Progenitor cell of endocrine pancreas (in vitro differentiated cells): Measurements from ENCODE around the gene MANSC4. TPM values are rescaled to one million over a fixed set of nuclear protein-coding genes. Genes with fewer than 3 reads are reported as not detected.

Experiments
- DNase-seq: peaks from one replicate; pipeline ENCODE4 v3.0.0; 2021; ENCODE audit warnings: low spot score; ENCODE audit not compliant: unreplicated experiment
- H3K27ac Mint-ChIP-seq: 2 replicates; pipeline ENCODE4 v1.8.0; 2021; ENCODE audit warnings: mild to moderate bottlenecking, moderate library complexity, mixed read lengths
- H3K27me3 Mint-ChIP-seq: 2 replicates; pipeline ENCODE4 v1.8.0; 2021; ENCODE audit warnings: mixed read lengths
- H3K36me3 Mint-ChIP-seq: 2 replicates; pipeline ENCODE4 v1.8.0; 2022; ENCODE audit warnings: mixed read lengths; ENCODE audit not compliant: insufficient read depth
- H3K4me1 Mint-ChIP-seq: 2 replicates; pipeline ENCODE4 v1.8.0; 2021; ENCODE audit warnings: low read depth, mixed read lengths
- H3K4me3 Mint-ChIP-seq: 2 replicates; pipeline ENCODE4 v1.8.0; 2021; ENCODE audit warnings: low read depth, mild to moderate bottlenecking, moderate library complexity, mixed read lengths
- H3K9me3 Mint-ChIP-seq: 2 replicates; pipeline ENCODE4 v1.8.0; 2021; ENCODE audit warnings: low read depth, mixed read lengths
- total RNA-seq: library from RNA; stranded (reverse); gene quantifications from 2 replicates; pipeline ENCODE4 v1.2.1, GENCODE V29; 2021
- TF ChIP-seq, protein P1 (sequence below): fragments of 200-600 bp; sonication (generic); IDR thresholded peaks from one replicate; pipeline ENCODE4 v1.5.0; 2021; ENCODE audit warnings: antibody characterized with exemption, mild to moderate bottlenecking; ENCODE audit not compliant: unreplicated experiment

The MANSC4 gene
- total RNA-seq, 1 donor from 2014 or later, result 1.1 TPM

DNA sequence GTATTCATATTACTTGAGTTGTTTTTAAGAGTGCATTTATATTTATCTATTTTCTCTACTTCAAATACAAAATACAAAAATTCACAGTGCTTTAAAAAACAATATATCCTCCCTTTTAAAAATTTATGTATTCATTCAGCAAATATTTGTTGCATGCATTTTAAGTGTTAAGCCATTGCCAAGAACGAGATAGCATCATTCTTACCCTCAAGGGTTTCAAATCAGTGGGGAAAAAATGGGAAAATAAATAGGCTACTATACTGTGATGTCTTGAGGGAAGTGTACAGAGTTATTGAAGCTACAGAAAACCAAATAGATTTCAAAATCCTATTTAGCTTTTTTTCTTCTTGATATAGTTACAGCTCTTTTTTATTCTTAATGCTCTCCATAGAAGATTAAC, 46.2 kb downstream of the MANSC4 start:
- Mint-ChIP-seq H3K4me3 (no peak overlapping the region), H3K36me3 (peaks cover 17% of the 10 kb centered on the region)
- TF ChIP-seq, protein P1, sequence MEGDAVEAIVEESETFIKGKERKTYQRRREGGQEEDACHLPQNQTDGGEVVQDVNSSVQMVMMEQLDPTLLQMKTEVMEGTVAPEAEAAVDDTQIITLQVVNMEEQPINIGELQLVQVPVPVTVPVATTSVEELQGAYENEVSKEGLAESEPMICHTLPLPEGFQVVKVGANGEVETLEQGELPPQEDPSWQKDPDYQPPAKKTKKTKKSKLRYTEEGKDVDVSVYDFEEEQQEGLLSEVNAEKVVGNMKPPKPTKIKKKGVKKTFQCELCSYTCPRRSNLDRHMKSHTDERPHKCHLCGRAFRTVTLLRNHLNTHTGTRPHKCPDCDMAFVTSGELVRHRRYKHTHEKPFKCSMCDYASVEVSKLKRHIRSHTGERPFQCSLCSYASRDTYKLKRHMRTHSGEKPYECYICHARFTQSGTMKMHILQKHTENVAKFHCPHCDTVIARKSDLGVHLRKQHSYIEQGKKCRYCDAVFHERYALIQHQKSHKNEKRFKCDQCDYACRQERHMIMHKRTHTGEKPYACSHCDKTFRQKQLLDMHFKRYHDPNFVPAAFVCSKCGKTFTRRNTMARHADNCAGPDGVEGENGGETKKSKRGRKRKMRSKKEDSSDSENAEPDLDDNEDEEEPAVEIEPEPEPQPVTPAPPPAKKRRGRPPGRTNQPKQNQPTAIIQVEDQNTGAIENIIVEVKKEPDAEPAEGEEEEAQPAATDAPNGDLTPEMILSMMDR, result no peak

DNA sequence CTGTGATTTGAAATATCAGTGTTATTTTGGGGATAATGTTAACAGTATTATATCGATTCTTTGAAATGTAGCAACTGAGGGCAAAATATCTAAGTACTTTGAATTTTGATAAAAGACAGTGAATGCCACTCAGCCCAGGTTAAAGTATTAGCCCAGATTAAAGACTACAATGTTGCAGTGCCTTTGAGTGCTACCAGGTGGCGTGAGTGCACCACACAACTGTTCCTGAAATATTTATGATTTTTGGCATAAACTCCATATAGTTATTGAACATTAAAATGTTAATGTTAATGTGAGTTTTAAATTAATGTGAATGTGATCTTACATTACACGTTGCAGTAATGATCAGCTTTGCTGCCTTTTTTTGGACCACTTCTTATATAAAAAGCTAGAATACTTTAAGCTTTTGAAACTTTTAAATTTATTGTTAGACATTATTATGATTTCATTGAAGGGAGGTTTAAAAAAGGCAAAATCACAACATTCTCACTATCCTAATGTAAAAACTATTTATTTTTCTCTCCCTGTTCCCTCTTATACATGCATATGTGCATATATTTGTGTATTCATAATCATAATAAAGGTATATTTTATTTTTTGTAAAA, 46.9 kb downstream of the MANSC4 start:
- DNase-seq, result no peak
- H3K4me3 Mint-ChIP-seq, result no peak overlapping the region
- no peaks in the 10 kb centered on the region for H3K27me3 Mint-ChIP-seq
- TF ChIP-seq, protein P1, result peak; percentile 99
- H3K9me3 Mint-ChIP-seq, result no peaks in the 10 kb centered on the region
- H3K4me1 Mint-ChIP-seq, result peaks cover 3% of the 10 kb centered on the region
- no peak overlapping the region for H3K27ac Mint-ChIP-seq
- peaks cover 15% of the 10 kb centered on the region for H3K36me3 Mint-ChIP-seq

More for the DNA sequence above, 46.2 kb downstream of the MANSC4 start:
- H3K27ac Mint-ChIP-seq, result no peak overlapping the region
- no peaks in the 10 kb centered on the region for H3K27me3 Mint-ChIP-seq
- DNase-seq, result no peak
- H3K9me3 Mint-ChIP-seq, result no peaks in the 10 kb centered on the region
- no peaks in the 10 kb centered on the region for H3K4me1 Mint-ChIP-seq

- Mint-ChIP-seq H3K4me1 (peaks cover 3% of the 10 kb centered on the region), H3K36me3 (peaks cover 14% of the 10 kb centered on the region), H3K27me3 (no peaks in the 10 kb centered on the region), H3K27ac (no peak overlapping the region), H3K9me3 (no peaks in the 10 kb centered on the region), H3K4me3 (no peak overlapping the region)
- no peak for DNase-seq
- TF ChIP-seq, protein P1, result peak; percentile 37
Measured at GRCh38 chr12:27732281-27732680, 47.8 kb downstream of the MANSC4 start.

DNA sequence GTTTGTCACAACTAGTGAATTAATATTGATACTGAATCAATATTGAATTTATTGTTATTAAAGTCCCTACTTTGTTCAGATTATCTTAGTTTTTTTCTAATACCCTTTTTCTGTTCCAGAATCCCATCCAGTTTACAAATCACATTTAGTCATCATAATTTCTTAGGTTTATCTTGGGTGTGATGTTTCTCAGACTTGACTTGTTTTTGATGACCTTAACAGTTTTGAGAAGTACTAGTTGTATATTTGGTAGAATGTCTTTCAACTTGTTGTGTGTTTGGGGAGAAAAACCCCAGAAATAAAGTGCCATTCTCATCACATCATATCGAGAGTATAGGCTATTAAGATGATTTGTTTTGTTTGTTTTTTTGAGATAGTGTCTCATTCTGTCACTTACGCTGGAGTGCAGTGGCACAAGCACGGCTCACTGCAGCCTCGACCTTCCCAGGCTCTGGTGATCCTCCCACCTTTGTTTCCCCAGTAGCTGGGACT, 49.9 kb downstream of the MANSC4 start:
- DNase-seq, result no peak
- no peaks in the 10 kb centered on the region for H3K9me3 Mint-ChIP-seq
- TF ChIP-seq, protein P1, result no peak
- H3K4me1 Mint-ChIP-seq, result peaks cover 3% of the 10 kb centered on the region
- H3K27me3 Mint-ChIP-seq, result no peaks in the 10 kb centered on the region
- H3K36me3 Mint-ChIP-seq, result peaks cover 26% of the 10 kb centered on the region
- H3K27ac Mint-ChIP-seq, result no peak overlapping the region
- no peak overlapping the region for H3K4me3 Mint-ChIP-seq

DNA sequence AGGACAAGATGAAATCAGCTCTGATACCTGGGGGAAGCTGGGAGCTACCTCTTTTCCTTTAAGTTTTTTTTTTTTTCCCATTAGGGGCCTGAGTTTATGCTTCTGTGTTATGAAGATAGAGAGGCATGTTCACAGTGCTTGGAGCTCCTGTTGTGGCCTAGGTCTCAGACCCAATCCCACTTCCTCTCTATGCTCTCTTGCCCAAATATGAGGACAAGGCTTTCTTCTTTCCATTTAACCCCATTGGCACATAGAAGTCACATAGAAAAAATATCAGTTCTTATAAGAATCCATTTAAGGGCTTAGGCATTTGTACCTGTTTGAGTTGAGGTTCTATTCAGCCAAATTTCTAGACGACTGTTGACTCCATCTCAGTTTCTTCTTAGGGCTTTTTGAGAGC, 56.8 kb downstream of the MANSC4 start:
- H3K27ac Mint-ChIP-seq, result peak overlapping the region; percentile 38
- peaks cover 2% of the 10 kb centered on the region for H3K4me1 Mint-ChIP-seq
- H3K9me3 Mint-ChIP-seq, result no peaks in the 10 kb centered on the region
- TF ChIP-seq, protein P1, result no peak
- no peak overlapping the region for H3K4me3 Mint-ChIP-seq
- no peaks in the 10 kb centered on the region for H3K27me3 Mint-ChIP-seq
- H3K36me3 Mint-ChIP-seq, result peaks cover 31% of the 10 kb centered on the region
- DNase-seq, result no peak

Other genes starting within 250 kb of the MANSC4 start
- gene REP15, start 83.8 kb downstream of the MANSC4 start, total RNA-seq, result 2.8 and 3.0 TPM in 2 replicates
- 63.1 and 63.3 TPM in 2 replicates for gene MRPS35, start 69.4 kb downstream of the MANSC4 start, total RNA-seq
- gene KLHL42, start within 50 bp of the MANSC4 start, total RNA-seq, result 46.9 and 48.8 TPM in 2 replicates
- gene PTHLH, start 192.5 kb upstream of the MANSC4 start, total RNA-seq, result 0.93 and 1.3 TPM in 2 replicates